ENCODE measurements around the gene CALR.
A peak's percentile ranks its signal among the peaks of the same experiment; 100 is the strongest.
"Not testable (repeated sequence)": the region's sequence is repeated elsewhere in the genome, so short reads cannot be mapped to it uniquely, and the experiment has no call there.

CALR gene

DNA sequence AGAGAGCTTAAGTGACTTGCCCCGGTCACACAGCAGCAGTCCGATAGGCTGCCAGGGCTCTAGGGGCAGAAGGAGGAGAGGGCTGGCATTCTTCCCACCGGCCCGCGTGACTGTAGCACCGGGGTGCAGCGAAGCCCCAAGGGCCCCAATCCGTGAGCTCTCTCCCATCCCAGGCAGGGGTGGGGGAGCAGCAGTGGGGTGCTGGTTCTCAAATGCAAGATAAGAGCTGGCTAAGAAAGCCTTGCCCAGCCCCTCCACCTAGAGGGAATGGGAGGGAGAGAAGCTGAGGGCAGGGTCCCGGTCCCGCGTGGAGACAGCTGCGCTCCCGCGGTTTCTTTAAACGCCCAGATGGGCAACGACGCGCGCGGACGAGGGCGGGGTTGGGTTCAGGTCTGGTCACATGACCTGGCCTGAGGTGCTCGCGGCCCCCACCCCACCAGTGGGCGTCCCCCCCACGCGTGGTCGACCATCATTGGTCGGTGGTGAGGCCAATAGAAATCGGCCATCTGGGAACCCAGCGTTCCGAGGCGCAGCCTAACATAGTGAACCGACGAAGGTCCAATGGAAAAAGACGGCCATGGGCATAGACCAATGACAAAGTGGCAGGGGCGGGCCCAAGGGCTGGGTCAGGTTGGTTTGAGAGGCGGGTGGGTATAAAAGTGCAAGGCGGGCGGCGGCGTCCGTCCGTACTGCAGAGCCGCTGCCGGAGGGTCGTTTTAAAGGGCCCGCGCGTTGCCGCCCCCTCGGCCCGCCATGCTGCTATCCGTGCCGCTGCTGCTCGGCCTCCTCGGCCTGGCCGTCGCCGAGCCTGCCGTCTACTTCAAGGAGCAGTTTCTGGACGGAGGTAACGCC is at the start of gene CALR:
CALR (plus strand) TSS at position 683 of the 852 bp plus-strand sequence; CDS start at position 754, 71 bp downstream.
- DNase-seq, result peak; percentile 98

DNA sequence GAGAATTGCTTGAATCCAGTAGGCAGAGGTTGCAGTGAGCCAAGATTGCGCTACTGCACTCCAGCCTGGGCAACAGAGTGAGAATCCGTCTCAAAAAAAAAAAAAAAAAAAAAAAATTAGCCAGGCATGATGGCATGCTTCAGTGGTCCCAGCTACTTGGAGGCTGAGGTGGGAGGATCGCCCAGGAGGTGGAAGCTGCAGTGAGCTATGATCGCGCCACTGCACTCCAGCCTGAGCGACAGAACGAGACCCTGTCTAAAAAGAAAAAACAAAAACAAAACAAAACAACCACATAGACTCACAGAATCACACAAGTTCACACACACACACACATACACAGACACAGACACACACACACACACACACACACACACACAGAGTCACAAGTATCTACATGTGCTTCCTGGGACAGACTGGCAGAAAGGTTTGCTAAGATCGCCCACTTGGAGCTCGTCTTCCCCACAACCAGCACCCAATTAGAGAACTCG is 48.1 kb upstream of the CALR start:
- DNase-seq, result not testable (repeated sequence)

DNA sequence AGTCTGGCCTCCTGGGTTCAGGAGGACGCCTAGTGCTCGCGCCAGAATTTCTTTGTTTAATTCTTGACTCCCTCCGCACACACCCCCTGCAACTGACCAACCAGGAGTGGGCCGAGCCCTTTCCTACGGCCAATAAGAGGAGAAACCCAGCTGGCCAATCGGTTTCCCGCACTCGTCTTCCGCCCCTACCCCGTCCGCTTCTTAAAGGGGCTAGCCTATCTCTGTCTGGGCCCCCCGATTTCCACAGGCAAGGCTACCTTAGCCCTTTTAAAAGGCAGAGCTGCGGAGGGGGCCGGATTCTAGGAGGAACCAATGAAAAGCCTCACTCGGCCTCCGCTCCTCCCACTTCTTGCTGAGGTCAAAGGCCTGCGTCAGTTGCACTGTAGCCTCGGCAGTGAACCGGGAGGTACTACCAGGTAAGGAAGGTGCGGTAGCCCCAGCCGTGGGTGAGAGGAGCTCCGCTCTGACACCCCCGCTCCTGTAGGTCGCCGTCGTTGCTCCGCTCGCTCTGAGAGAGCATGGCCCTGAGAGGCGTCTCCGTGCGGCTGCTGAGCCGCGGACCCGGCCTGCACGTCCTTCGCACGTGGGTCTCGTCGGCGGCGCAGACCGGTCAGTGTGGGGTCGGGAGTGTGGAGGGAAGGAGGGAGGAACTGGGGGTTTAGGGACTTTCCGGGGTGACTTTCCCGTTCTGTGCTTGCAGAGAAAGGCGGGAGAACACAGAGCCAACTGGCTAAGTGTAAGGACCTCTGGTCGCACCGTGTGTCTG is 47.4 kb upstream of the CALR start, which contains the start of gene GCDH:
GCDH (plus strand) TSS at position 374 of the 766 bp plus-strand sequence; CDS start at position 519, 145 bp downstream.
- DNase-seq, result peak; percentile 100

DNA sequence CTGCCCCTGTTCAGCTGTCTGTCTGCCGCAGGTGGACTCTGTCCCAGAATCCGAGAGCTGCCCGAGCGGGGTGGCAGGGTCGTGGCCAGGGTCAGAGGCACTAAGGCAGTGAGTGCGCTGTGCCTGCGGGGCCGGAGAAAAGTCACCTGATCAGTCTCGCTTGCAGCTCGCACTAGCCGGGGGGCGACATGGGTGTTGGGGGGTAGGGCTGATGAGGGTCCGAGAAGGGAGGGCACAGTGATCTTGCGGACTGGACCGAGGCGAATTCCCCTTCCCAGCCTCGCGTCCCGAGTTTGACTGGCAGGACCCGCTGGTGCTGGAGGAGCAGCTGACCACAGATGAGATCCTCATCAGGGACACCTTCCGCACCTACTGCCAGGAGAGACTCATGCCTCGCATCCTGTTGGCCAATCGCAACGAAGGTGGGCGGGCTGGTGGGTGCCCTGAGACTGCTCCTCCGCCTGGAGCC is 46.8 kb upstream of the CALR start:
- DNase-seq, result no peak

DNA sequence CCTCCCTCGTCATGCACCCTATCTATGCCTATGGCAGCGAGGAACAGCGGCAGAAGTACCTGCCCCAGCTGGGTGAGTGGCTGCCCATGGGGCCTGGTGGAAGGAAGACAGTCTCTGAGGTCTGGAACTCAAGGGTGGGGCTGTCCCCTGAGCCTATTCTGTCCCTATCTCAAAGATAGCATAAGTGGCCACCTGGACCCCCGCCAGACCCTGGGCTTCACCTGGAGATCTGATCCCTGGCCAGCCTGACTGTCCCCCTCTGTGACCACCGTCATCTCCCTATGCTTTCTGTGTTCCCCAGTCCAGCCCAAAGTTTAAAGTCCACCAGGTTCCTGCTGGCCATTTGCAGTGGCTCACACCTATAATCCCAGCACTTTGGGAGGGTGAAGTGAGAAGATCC is 44.8 kb upstream of the CALR start:
- DNase-seq, result no peak

DNA sequence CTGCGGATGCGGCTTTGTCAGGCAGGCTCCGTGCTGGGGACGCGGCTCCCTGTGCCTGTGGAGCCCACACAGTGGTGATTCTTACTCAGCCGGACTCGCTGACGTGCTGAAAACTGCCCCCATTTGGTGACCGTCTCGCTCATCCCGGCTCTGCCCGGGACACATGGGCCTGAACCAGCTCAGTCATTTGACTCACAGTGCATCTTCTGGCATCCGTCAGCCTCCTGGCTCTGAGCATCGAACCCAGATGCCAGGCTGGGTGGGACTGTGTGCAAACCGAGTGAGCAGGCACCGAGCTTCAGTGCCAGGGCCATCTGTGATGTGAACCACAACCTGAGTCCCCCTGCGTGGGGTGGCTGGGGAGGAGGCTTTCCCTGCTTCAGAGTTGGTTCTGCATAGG is 41.9 kb upstream of the CALR start:
- DNase-seq, result no peak

GRCh38 chr19:12899891-12900518 is 38.4 kb upstream of the CALR start:
- DNase-seq, result no peak

- no peak for DNase-seq
Measured at GRCh38 chr19:12907166-12907565, 31.2 kb upstream of the CALR start.

GRCh38 chr19:12912571-12912970 is 25.8 kb upstream of the CALR start:
- DNase-seq, result no peak

- DNase-seq, result no peak
Measured at GRCh38 chr19:12913011-12913561, 25.3 kb upstream of the CALR start.

GRCh38 chr19:12913851-12914690 is 24.3 kb upstream of the CALR start:
- no peak for DNase-seq

GRCh38 chr19:12915860-12916259 is 22.5 kb upstream of the CALR start:
- DNase-seq, result not testable (repeated sequence)

DNA sequence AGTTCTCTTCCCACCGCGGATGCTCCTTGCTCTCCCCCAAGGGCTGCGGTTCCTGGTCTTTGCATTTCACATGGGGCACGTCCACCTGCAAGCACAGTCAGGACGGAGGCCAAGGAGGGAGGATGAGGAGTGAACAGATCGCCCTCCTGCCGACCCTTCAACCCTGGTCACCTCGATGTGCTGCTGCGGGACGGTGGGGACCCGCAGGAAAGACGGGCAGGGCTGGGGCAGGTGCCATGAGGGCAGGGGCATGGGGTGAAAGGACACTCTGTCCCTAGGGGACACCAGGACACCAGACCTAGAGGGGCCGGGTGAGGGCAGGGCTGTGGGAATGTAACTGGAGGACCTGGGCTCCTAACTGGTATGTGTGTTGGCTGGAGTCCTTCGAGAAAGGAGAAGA is 20.2 kb upstream of the CALR start:
- DNase-seq, result no peak

GRCh38 chr19:12921047-12921446 is 17.4 kb upstream of the CALR start:
- DNase-seq, result no peak

DNA sequence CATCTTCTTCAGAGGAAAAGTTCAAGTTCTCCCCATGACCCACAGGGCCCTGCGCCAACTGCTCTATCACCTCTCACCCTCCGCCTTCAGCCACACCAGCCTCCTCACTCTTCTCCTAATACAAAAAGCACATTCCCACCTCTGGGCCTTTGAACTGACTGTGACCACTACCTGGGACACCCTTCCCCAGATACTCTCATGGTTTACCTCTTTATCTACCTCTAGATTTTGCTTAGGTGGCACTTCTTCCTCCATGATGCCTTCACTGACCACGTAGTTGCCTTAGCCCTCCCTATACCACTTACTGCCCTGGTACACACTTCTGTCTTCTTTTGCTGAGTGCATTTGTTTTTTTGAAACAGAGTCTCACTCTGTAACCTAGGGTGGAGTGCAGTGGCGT is 15.4 kb upstream of the CALR start:
- DNase-seq, result no peak

DNA sequence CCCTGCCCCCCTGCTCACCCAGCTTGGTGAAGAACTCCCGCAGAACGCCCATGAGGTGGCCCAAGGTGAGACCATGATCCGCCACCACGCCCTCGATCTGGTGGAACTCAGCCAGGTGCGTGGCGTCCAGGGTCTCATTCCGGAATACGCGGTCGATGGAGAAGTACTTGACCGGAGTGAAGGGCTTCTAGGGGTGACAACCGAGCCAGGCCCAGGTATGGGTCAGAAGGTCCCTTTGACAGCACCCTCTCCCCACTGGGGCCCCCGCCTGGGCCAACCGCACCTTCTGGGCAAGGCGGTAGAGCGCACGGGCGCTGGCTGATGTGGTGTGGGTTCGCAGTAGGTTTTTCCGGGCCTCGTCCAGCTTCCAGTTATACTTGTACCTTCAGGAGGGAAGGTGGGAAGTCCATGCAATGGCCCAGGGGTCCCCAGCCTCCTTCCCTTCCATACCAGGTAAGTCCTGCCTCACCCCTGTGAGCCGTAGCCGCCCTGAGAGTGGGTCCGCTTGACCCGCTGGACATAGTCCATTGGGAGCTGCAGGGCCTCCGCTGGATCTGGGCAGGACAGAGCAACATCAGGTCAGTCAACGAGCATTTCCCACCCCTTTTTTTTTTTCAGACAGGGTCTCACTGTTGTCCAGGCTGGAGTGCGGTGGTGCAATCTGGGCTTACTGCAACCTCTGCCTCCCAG is 13.6 kb upstream of the CALR start:
- DNase-seq, result no peak

GRCh38 chr19:12930002-12930645 is 8.3 kb upstream of the CALR start:
- no peak for DNase-seq

- DNase-seq, result no peak
Measured at GRCh38 chr19:12932392-12933286, 5.8 kb upstream of the CALR start.

DNA sequence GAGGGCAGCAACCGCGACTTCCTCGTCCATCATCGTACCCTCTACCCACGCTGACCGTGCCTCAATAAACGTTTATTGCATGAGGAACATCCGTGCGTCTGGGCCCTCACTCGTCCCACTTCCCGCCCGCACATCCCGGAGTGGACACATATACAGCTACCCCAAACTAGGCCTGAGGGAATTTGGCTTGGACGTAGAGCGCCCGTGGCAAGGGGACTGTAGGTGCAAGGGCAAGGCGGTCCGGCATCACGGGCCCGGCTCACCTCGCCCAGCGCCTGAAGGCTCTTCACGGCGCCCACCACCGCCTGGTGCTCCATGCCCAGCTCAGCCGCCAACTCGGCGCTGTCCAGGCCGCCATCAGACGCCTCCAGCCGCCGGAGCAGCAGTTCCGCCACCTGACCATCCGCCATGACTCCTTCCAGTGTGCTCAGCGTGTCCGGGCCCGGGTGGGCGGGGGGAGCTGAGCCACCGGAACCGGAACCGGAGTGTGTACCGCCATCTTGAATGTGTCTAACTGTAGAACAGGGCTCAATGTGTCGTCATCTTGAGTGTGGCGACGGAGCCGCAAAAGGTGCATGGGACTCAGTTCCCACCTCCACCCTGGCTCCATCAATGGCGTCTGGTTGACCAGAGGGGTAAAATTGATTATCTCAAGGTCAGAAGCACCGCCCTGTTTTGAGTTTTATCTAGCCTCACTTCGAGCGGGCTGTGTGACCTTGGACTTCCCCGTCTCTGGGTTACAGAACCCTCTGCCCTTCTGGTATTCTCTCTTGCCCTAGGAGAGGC is 4.9 kb upstream of the CALR start, which contains the start of gene FARSA:
FARSA (minus strand) TSS at position 425 of the 786 bp plus-strand sequence; CDS start at position 410, 15 bp downstream.
- DNase-seq, result peak; percentile 85

Measured in NCI-H226 (cell line).